ENCODE data around the gene UBR1. TPM values are rescaled to one million over a fixed set of nuclear protein-coding genes. Genes with fewer than 3 reads are reported as not detected.

Gene UBR1
- total RNA-seq, 3 donors from 2014 or later, result 20.3 to 37.0 (median 26.8) TPM

DNA sequence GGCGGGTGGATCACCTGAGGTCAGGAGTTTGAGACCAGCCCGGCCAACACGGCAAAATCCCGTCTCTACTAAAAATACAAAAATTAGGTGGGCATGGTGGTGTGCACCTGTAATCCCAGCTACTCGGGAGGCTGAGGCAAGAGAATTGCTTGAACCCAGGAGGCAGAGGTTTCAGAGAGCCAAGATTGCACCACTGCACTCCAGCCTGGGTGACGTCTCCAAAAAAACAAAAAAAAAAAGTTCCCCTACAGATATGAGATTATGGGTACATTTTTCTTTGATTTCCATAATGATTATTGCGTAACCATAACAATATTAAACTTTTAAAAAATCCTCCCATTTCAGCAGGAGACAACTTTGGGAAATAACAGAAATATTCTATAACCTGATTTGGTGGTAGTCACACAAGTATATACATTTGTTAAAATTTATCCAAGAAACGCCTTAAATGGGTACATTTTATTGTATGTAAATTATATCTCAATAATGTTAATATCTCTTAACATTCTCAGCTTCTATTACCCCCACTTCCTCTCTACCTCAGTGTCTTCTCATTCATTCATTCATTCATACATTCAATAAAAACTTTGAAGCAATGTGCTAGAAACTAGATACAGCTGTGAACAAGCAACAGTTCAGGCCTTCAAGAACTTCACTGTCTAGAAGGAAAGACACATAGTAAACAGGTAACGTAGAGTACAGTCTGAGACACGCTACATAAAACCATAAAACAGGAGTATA lies 6.6 kb downstream of the UBR1 start:
- ATAC-seq, result no peak
- Histone ChIP-seq H3K4me3 (no peak overlapping the region), H3K4me1 (ENCODE audit: low read depth) (peaks cover 3% of the 10 kb centered on the region), H3K9me3 (no peaks in the 10 kb centered on the region), H3K36me3 (ENCODE audit: low read depth) (no peaks in the 10 kb centered on the region)
- DNase-seq, result no peak
- TF ChIP-seq, protein P1, sequence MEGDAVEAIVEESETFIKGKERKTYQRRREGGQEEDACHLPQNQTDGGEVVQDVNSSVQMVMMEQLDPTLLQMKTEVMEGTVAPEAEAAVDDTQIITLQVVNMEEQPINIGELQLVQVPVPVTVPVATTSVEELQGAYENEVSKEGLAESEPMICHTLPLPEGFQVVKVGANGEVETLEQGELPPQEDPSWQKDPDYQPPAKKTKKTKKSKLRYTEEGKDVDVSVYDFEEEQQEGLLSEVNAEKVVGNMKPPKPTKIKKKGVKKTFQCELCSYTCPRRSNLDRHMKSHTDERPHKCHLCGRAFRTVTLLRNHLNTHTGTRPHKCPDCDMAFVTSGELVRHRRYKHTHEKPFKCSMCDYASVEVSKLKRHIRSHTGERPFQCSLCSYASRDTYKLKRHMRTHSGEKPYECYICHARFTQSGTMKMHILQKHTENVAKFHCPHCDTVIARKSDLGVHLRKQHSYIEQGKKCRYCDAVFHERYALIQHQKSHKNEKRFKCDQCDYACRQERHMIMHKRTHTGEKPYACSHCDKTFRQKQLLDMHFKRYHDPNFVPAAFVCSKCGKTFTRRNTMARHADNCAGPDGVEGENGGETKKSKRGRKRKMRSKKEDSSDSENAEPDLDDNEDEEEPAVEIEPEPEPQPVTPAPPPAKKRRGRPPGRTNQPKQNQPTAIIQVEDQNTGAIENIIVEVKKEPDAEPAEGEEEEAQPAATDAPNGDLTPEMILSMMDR (IDR thresholded peaks at IDR 0.05), result no peak
- intact Hi-C loops (cut with DNase I, micrococcal nuclease), result no loop called here

DNA sequence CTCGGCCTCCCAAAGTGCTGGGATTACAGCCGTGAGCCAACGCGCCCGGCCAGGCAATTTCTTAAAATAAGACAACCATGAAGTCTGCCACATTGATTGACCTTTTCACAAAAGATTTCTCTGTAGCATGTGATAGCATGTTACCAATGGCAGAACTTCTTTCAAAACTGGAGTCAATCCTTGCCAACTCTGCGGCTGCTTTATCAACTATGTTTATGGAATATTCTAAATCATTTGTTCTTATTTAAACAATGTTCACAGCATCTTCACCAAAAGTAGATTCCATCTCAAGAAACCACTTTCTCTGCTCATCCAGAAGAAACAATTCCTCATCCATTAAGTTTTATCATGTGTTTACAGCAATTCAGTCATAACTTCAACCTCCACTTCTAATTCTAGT lies 9.4 kb downstream of the UBR1 start:
- no peaks in the 10 kb centered on the region for H3K36me3 ChIP-seq (ENCODE audit: low read depth)
- ATAC-seq (no peak), DNase-seq (no peak)
- intact Hi-C loops (cut with DNase I, micrococcal nuclease), result no loop called here
- H3K4me3 ChIP-seq, result no peak overlapping the region
- TF ChIP-seq, protein P1 (IDR thresholded peaks at IDR 0.05), result no peak
- peaks cover 3% of the 10 kb centered on the region for H3K4me1 ChIP-seq (ENCODE audit: low read depth)
- H3K9me3 ChIP-seq, result no peaks in the 10 kb centered on the region

DNA sequence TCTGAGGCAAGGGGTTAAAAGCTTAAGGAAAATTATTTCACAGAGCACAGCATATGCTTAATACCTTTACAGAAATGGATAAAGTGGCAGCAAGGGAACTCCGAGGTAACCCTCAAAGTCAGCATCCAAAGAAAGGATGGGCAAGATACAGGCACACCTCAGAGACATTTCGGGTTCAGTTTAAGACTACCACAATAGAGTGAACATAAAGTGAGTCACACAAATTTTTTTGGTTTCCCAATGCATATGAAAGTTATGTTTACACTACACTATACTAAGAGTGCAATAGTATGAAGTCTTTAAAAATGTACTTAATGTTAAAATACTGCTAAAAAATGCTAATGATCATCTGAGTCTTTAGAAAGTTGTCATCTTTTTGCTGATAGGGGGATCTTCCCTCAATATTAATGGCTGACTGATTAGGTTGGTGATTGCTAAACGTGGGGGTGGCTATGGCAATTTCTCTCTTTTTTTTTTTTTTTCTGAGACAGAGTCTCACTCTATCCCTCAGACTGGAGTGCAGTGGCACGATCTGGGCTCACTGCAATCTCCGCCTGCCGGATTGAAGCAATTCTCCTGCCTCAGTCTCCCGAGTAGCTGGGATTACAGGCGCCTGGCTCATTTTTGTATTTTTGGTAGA lies 10.0 kb downstream of the UBR1 start:
- intact Hi-C loops (cut with DNase I, micrococcal nuclease), result no loop called here
- no peaks in the 10 kb centered on the region for H3K9me3 ChIP-seq
- no peak overlapping the region for H3K4me3 ChIP-seq
- H3K36me3 ChIP-seq (ENCODE audit: low read depth), result no peaks in the 10 kb centered on the region
- ATAC-seq, result no peak
- TF ChIP-seq, protein P1 (IDR thresholded peaks at IDR 0.05), result no peak
- no peak for DNase-seq
- H3K4me1 ChIP-seq (ENCODE audit: low read depth), result peaks cover 3% of the 10 kb centered on the region

DNA sequence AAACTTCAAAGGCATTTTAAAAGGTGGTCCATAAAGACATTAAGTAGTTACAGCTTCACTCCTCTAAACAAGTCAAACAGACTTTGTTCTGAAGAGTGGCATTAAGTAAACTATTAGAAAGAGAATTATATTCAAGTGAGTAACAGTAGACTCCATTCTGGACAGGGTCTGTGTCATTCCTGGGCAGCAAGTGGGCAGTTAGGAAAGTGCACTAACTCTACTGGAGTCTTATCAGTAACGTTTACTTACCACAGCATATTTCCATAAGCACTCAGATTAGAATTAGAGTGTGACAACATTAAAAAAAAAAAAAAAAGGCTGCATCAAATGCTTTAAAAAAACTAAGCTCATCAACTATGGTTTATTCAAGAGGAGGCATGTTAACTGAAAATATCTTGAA lies 10.6 kb downstream of the UBR1 start:
- H3K4me3 ChIP-seq, result no peak overlapping the region
- ATAC-seq, result no peak
- intact Hi-C loops (cut with DNase I, micrococcal nuclease), result no loop called here
- no peaks in the 10 kb centered on the region for H3K9me3 ChIP-seq
- H3K4me1 ChIP-seq (ENCODE audit: low read depth), result peaks cover 3% of the 10 kb centered on the region
- TF ChIP-seq, protein P1 (IDR thresholded peaks at IDR 0.05), result no peak
- no peaks in the 10 kb centered on the region for H3K36me3 ChIP-seq (ENCODE audit: low read depth)
- DNase-seq, result no peak

DNA sequence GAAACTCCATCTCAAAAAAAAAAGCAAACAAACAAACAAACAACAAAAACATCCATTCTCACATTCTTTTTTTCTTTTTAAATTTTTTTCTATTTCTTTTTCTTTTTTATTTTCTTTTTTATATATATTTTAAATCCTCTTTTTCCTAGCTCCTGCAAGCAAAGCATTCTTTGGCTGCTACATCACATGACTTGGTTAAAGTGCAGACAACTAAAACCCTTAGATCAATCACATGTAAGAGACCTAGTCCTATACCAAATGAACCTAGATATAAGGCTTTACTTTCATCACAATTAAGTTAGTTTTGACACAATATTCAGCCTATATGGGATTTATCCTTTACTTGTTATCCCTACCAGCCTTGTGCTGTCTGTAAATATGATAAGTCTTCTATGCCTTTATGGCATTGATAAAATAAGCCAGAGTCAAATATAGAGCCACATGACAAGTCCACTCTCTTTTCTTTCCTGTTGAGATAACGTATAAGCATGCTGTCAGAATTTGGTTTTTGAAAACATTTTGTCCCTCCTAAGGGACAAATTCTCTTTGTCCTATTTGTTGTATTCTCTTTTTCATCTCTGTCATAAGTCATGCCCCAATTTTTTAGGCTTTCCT lies 11.3 kb downstream of the UBR1 start:
- TF ChIP-seq, protein P1 (IDR thresholded peaks at IDR 0.05), result no peak
- Histone ChIP-seq H3K4me1 (ENCODE audit: low read depth) (peaks cover 3% of the 10 kb centered on the region), H3K4me3 (no peak overlapping the region), H3K9me3 (no peaks in the 10 kb centered on the region), H3K36me3 (ENCODE audit: low read depth) (no peaks in the 10 kb centered on the region)
- intact Hi-C loops (cut with DNase I, micrococcal nuclease), result no loop called here
- no peak for ATAC-seq
- no peak for DNase-seq

Data from mucosa of descending colon (tissue), 3 donors.